Measurements from ENCODE around the gene PDLIM5.

Gene PDLIM5

GRCh38 chr4:94634271-94634670 lies 182.5 kb downstream of the PDLIM5 start:
- Histone ChIP-seq H3K4me1 (ENCODE audit: control insufficient read depth, insufficient read depth, low read length, poor library complexity, severe bottlenecking) (no peaks in the 10 kb centered on the region), H3K36me3 (ENCODE audit: control insufficient read depth, insufficient read depth, low read length) (no peaks in the 10 kb centered on the region), H3K9me3 (ENCODE audit: control insufficient read depth, low read length) (no peaks in the 10 kb centered on the region), H3K27me3 (replicated peaks; ENCODE audit: control insufficient read depth, insufficient read depth, low read length, poor library complexity, severe bottlenecking) (no peaks in the 10 kb centered on the region), H3K4me3 (ENCODE audit: insufficient read depth, low read depth, low read length, poor library complexity, severe bottlenecking) (no peak overlapping the region), H3K27ac (ENCODE audit: insufficient read depth, low read length, poor library complexity, severe bottlenecking) (no peak overlapping the region)
- DNase-seq = no peak

- Histone ChIP-seq H3K27ac (ENCODE audit: insufficient read depth, low read length, poor library complexity, severe bottlenecking) (no peak overlapping the region), H3K27me3 (replicated peaks; ENCODE audit: control insufficient read depth, insufficient read depth, low read length, poor library complexity, severe bottlenecking) (no peaks in the 10 kb centered on the region), H3K4me3 (ENCODE audit: insufficient read depth, low read depth, low read length, poor library complexity, severe bottlenecking) (no peak overlapping the region), H3K36me3 (ENCODE audit: control insufficient read depth, insufficient read depth, low read length) (no peaks in the 10 kb centered on the region), H3K4me1 (ENCODE audit: control insufficient read depth, insufficient read depth, low read length, poor library complexity, severe bottlenecking) (no peaks in the 10 kb centered on the region), H3K9me3 (ENCODE audit: control insufficient read depth, low read length) (no peaks in the 10 kb centered on the region)
- no peak for DNase-seq
Observed at GRCh38 chr4:94635177-94635576, 183.4 kb downstream of the PDLIM5 start.

- Histone ChIP-seq H3K4me3 (ENCODE audit: insufficient read depth, low read depth, low read length, poor library complexity, severe bottlenecking) (no peak overlapping the region), H3K27ac (ENCODE audit: insufficient read depth, low read length, poor library complexity, severe bottlenecking) (no peak overlapping the region), H3K27me3 (replicated peaks; ENCODE audit: control insufficient read depth, insufficient read depth, low read length, poor library complexity, severe bottlenecking) (no peaks in the 10 kb centered on the region), H3K4me1 (ENCODE audit: control insufficient read depth, insufficient read depth, low read length, poor library complexity, severe bottlenecking) (no peaks in the 10 kb centered on the region), H3K9me3 (ENCODE audit: control insufficient read depth, low read length) (no peaks in the 10 kb centered on the region), H3K36me3 (ENCODE audit: control insufficient read depth, insufficient read depth, low read length) (no peaks in the 10 kb centered on the region)
- no peak for DNase-seq
Observed at GRCh38 chr4:94636004-94636403, 184.3 kb downstream of the PDLIM5 start.

- H3K36me3 ChIP-seq (ENCODE audit: control insufficient read depth, insufficient read depth, low read length) = no peaks in the 10 kb centered on the region
- no peak for DNase-seq
Observed at GRCh38 chr4:94639298-94639697, 187.6 kb downstream of the PDLIM5 start.

GRCh38 chr4:94640151-94640550 lies 188.4 kb downstream of the PDLIM5 start:
- no peaks in the 10 kb centered on the region for H3K9me3 ChIP-seq (ENCODE audit: control insufficient read depth, low read length)

More at GRCh38 chr4:94639298-94639697, 187.6 kb downstream of the PDLIM5 start:
- H3K9me3 ChIP-seq (ENCODE audit: control insufficient read depth, low read length) = no peaks in the 10 kb centered on the region
- H3K4me1 ChIP-seq (ENCODE audit: control insufficient read depth, insufficient read depth, low read length, poor library complexity, severe bottlenecking) = no peaks in the 10 kb centered on the region
- H3K27ac ChIP-seq (ENCODE audit: insufficient read depth, low read length, poor library complexity, severe bottlenecking) = no peak overlapping the region
- no peak overlapping the region for H3K4me3 ChIP-seq (ENCODE audit: insufficient read depth, low read depth, low read length, poor library complexity, severe bottlenecking)
- no peaks in the 10 kb centered on the region for H3K27me3 ChIP-seq (replicated peaks; ENCODE audit: control insufficient read depth, insufficient read depth, low read length, poor library complexity, severe bottlenecking)

GRCh38 chr4:94641702-94642560 lies 190.2 kb downstream of the PDLIM5 start:
- H3K4me1 ChIP-seq (ENCODE audit: control insufficient read depth, insufficient read depth, low read length, poor library complexity, severe bottlenecking) = no peaks in the 10 kb centered on the region
- DNase-seq = no peak
- H3K4me3 ChIP-seq (ENCODE audit: insufficient read depth, low read depth, low read length, poor library complexity, severe bottlenecking) = no peak overlapping the region
- H3K27ac ChIP-seq (ENCODE audit: insufficient read depth, low read length, poor library complexity, severe bottlenecking) = no peak overlapping the region
- peaks cover 4% of the 10 kb centered on the region for H3K36me3 ChIP-seq (ENCODE audit: control insufficient read depth, insufficient read depth, low read length)
- no peaks in the 10 kb centered on the region for H3K9me3 ChIP-seq (ENCODE audit: control insufficient read depth, low read length)
- no peaks in the 10 kb centered on the region for H3K27me3 ChIP-seq (replicated peaks; ENCODE audit: control insufficient read depth, insufficient read depth, low read length, poor library complexity, severe bottlenecking)

More at GRCh38 chr4:94640151-94640550, 188.4 kb downstream of the PDLIM5 start:
- Histone ChIP-seq H3K27ac (ENCODE audit: insufficient read depth, low read length, poor library complexity, severe bottlenecking) (no peak overlapping the region), H3K4me1 (ENCODE audit: control insufficient read depth, insufficient read depth, low read length, poor library complexity, severe bottlenecking) (no peaks in the 10 kb centered on the region), H3K27me3 (replicated peaks; ENCODE audit: control insufficient read depth, insufficient read depth, low read length, poor library complexity, severe bottlenecking) (no peaks in the 10 kb centered on the region), H3K4me3 (ENCODE audit: insufficient read depth, low read depth, low read length, poor library complexity, severe bottlenecking) (no peak overlapping the region), H3K36me3 (ENCODE audit: control insufficient read depth, insufficient read depth, low read length) (no peaks in the 10 kb centered on the region)
- no peak for DNase-seq

- no peak for DNase-seq
- no peak overlapping the region for H3K4me3 ChIP-seq (ENCODE audit: insufficient read depth, low read depth, low read length, poor library complexity, severe bottlenecking)
- H3K27me3 ChIP-seq (replicated peaks; ENCODE audit: control insufficient read depth, insufficient read depth, low read length, poor library complexity, severe bottlenecking) = no peaks in the 10 kb centered on the region
- H3K36me3 ChIP-seq (ENCODE audit: control insufficient read depth, insufficient read depth, low read length) = peaks cover 4% of the 10 kb centered on the region
- no peaks in the 10 kb centered on the region for H3K4me1 ChIP-seq (ENCODE audit: control insufficient read depth, insufficient read depth, low read length, poor library complexity, severe bottlenecking)
- no peaks in the 10 kb centered on the region for H3K9me3 ChIP-seq (ENCODE audit: control insufficient read depth, low read length)
- H3K27ac ChIP-seq (ENCODE audit: insufficient read depth, low read length, poor library complexity, severe bottlenecking) = no peak overlapping the region
Observed at GRCh38 chr4:94642561-94642866, 190.8 kb downstream of the PDLIM5 start.

- DNase-seq = no peak
- peaks cover 4% of the 10 kb centered on the region for H3K36me3 ChIP-seq (ENCODE audit: control insufficient read depth, insufficient read depth, low read length)
- H3K4me1 ChIP-seq (ENCODE audit: control insufficient read depth, insufficient read depth, low read length, poor library complexity, severe bottlenecking) = no peaks in the 10 kb centered on the region
- no peak overlapping the region for H3K4me3 ChIP-seq (ENCODE audit: insufficient read depth, low read depth, low read length, poor library complexity, severe bottlenecking)
- no peaks in the 10 kb centered on the region for H3K9me3 ChIP-seq (ENCODE audit: control insufficient read depth, low read length)
- no peaks in the 10 kb centered on the region for H3K27me3 ChIP-seq (replicated peaks; ENCODE audit: control insufficient read depth, insufficient read depth, low read length, poor library complexity, severe bottlenecking)
- no peak overlapping the region for H3K27ac ChIP-seq (ENCODE audit: insufficient read depth, low read length, poor library complexity, severe bottlenecking)
Observed at GRCh38 chr4:94648699-94649098, 197.0 kb downstream of the PDLIM5 start.

- Histone ChIP-seq H3K9me3 (ENCODE audit: control insufficient read depth, low read length) (no peaks in the 10 kb centered on the region), H3K27ac (ENCODE audit: insufficient read depth, low read length, poor library complexity, severe bottlenecking) (no peak overlapping the region), H3K36me3 (ENCODE audit: control insufficient read depth, insufficient read depth, low read length) (peaks cover 4% of the 10 kb centered on the region), H3K4me1 (ENCODE audit: control insufficient read depth, insufficient read depth, low read length, poor library complexity, severe bottlenecking) (no peaks in the 10 kb centered on the region), H3K27me3 (replicated peaks; ENCODE audit: control insufficient read depth, insufficient read depth, low read length, poor library complexity, severe bottlenecking) (no peaks in the 10 kb centered on the region), H3K4me3 (ENCODE audit: insufficient read depth, low read depth, low read length, poor library complexity, severe bottlenecking) (no peak overlapping the region)
- no peak for DNase-seq
Observed at GRCh38 chr4:94649381-94650133, 197.8 kb downstream of the PDLIM5 start.

- no peaks in the 10 kb centered on the region for H3K4me1 ChIP-seq (ENCODE audit: control insufficient read depth, insufficient read depth, low read length, poor library complexity, severe bottlenecking)
- peaks cover 4% of the 10 kb centered on the region for H3K36me3 ChIP-seq (ENCODE audit: control insufficient read depth, insufficient read depth, low read length)
- H3K27ac ChIP-seq (ENCODE audit: insufficient read depth, low read length, poor library complexity, severe bottlenecking) = no peak overlapping the region
- no peak overlapping the region for H3K4me3 ChIP-seq (ENCODE audit: insufficient read depth, low read depth, low read length, poor library complexity, severe bottlenecking)
- H3K9me3 ChIP-seq (ENCODE audit: control insufficient read depth, low read length) = no peaks in the 10 kb centered on the region
- DNase-seq = no peak
- H3K27me3 ChIP-seq (replicated peaks; ENCODE audit: control insufficient read depth, insufficient read depth, low read length, poor library complexity, severe bottlenecking) = no peaks in the 10 kb centered on the region
Observed at GRCh38 chr4:94650134-94650495, 198.4 kb downstream of the PDLIM5 start.

All from effector memory CD4-positive, alpha-beta T cell (primary cell).